Measurements from ENCODE around the gene PHACTR4.
"Not testable (repeated sequence)": the region's sequence is repeated elsewhere in the genome, so short reads cannot be mapped to it uniquely, and the experiment has no call there.

The PHACTR4 gene

GRCh38 chr1:28534671-28535070, 165.1 kb downstream of the PHACTR4 start:
- no peak for DNase-seq

- no peak for DNase-seq
Observed at GRCh38 chr1:28535180-28535579, 165.6 kb downstream of the PHACTR4 start.

GRCh38 chr1:28537457-28538199, 168.1 kb downstream of the PHACTR4 start:
- no peak for DNase-seq

- no peak for DNase-seq
Observed at GRCh38 chr1:28538286-28538685, 168.7 kb downstream of the PHACTR4 start.

- DNase-seq = no peak
Observed at GRCh38 chr1:28540651-28541050, 171.1 kb downstream of the PHACTR4 start.

GRCh38 chr1:28541414-28542015, 172.0 kb downstream of the PHACTR4 start:
- not testable (repeated sequence) for DNase-seq

- no peak for DNase-seq
Observed at GRCh38 chr1:28545246-28545628, 175.7 kb downstream of the PHACTR4 start.

GRCh38 chr1:28548318-28548717, 178.8 kb downstream of the PHACTR4 start:
- no peak for DNase-seq

All from NCI-H1092 treated with DMSO at 0.1 percent for 48 hours (cell line).